ENCODE measurements around the gene FAM240A. TPM values are rescaled to one million over a fixed set of nuclear protein-coding genes. Genes with fewer than 3 reads are reported as not detected.

FAM240A gene
- total and polyA plus RNA-seq, 2 donors (not counting 1 experiment from before 2014, with no cell fraction given) = not detected

DNA sequence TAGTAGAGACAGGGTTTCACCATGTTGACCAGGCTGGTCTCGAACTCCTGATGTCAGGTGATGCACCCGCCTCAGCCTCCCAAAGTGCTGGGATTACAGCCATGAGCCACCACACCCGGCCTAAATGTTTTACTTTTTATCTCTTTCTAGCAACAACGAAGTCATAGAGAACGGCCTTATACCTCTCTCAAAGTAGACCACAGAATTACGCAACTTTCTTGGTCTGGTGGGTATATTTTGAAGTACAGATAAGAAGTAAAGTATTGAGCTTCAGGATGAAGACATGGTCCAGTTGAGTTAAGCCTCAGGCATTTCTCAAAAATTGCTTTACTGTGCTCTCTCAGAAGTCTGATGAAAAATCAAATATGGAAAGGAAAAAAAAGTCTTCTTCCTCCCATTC, 30.6 kb downstream of the FAM240A start:
- H2AFZ ChIP-seq (ENCODE audit: insufficient read depth, low read depth, low read length, poor library complexity, severe bottlenecking) = no peak overlapping the region
- ChIA-PET CTCF (no interaction called here), POLR2A (no interaction called here)
- TF ChIP-seq CTCF (IDR thresholded peaks at IDR 0.05) (no peak), EZH2 (IDR thresholded peaks at IDR 0.05; ENCODE audit: borderline replicate concordance, insufficient read depth, low read depth, low read length, poor library complexity, severe bottlenecking) (no peak)
- H3K9me3 ChIP-seq (ENCODE audit: control extremely low read depth in 1 of 3, control insufficient read depth in 2 of 3, insufficient read depth in 1 of 3, low read length in 2 of 3) = peaks cover 0 to 9% (median 7%) of the 10 kb centered on the region in 3 donors
- H3K4me1 ChIP-seq (ENCODE audit: control insufficient read depth in 2 of 2, insufficient read depth in 2 of 2, low read length in 2 of 2) = no peaks in the 10 kb centered on the region
- H3K9me3 Mint-ChIP-seq (ENCODE audit: insufficient read depth) = peaks cover 11% of the 10 kb centered on the region
- no peak overlapping the region for H3K4me2 ChIP-seq (replicated peaks; ENCODE audit: low read depth, low read length, poor library complexity, severe bottlenecking)
- H3K36me3 ChIP-seq (replicated peaks in 1 of 2; ENCODE audit: control extremely low read depth in 1 of 2, control insufficient read depth in 1 of 2, extremely low read depth in 1 of 2, insufficient read depth in 2 of 2, low read length in 1 of 2) = no peaks in the 10 kb centered on the region
- no peak overlapping the region for H3K27ac Mint-ChIP-seq
- H3K27me3 Mint-ChIP-seq = peaks cover 35% of the 10 kb centered on the region
- H3K79me2 ChIP-seq (ENCODE audit: control insufficient read depth, insufficient read depth, low read length) = no peaks in the 10 kb centered on the region
- H3K4me1 Mint-ChIP-seq = no peaks in the 10 kb centered on the region
- DNase-seq = no peak
- 95% methylated on average over 2 of the region's 6 CpGs for WGBS (ENCODE audit: insufficient coverage)
- no peak overlapping the region for H3K27ac ChIP-seq (ENCODE audit: low read length in 2 of 2)
- no peak overlapping the region for H3K9ac ChIP-seq (ENCODE audit: low read length)
- H3K27me3 ChIP-seq (replicated peaks in 1 of 4; ENCODE audit: control extremely low read depth in 1 of 4, control insufficient read depth in 3 of 4, insufficient read depth in 4 of 4, low read length in 3 of 4) = peaks cover 0 to 3% (median 1%) of the 10 kb centered on the region in 4 experiments
- no peak overlapping the region for H3K4me3 Mint-ChIP-seq
- no peak for ATAC-seq (ENCODE audit: low read depth)
- H4K20me1 ChIP-seq (ENCODE audit: control insufficient read depth, insufficient read depth, low read length, poor library complexity, severe bottlenecking) = no peaks in the 10 kb centered on the region
- no peak overlapping the region for H3K4me3 ChIP-seq (ENCODE audit: control extremely low read depth in 1 of 5, extremely low read depth in 1 of 5, insufficient read depth in 1 of 5, low read depth in 2 of 5, low read length in 4 of 5)
- intact Hi-C loops (cut with micrococcal nuclease) = no loop called here

GRCh38 chr3:46643701-46644100, 31.4 kb downstream of the FAM240A start:
- H2AFZ ChIP-seq (ENCODE audit: insufficient read depth, low read depth, low read length, poor library complexity, severe bottlenecking) = no peak overlapping the region
- DNase-seq (no peak), ATAC-seq (ENCODE audit: low read depth) (no peak)
- H3K4me3 ChIP-seq (ENCODE audit: control extremely low read depth in 1 of 5, extremely low read depth in 1 of 5, insufficient read depth in 1 of 5, low read depth in 2 of 5, low read length in 4 of 5) = no peak overlapping the region
- H3K9ac ChIP-seq (ENCODE audit: low read length) = no peak overlapping the region
- intact Hi-C loops (cut with micrococcal nuclease) = no loop called here
- H3K79me2 ChIP-seq (ENCODE audit: control insufficient read depth, insufficient read depth, low read length) = no peaks in the 10 kb centered on the region
- peaks cover 0 to 3% (median 1%) of the 10 kb centered on the region in 4 experiments for H3K27me3 ChIP-seq (replicated peaks in 1 of 4; ENCODE audit: control extremely low read depth in 1 of 4, control insufficient read depth in 3 of 4, insufficient read depth in 4 of 4, low read length in 3 of 4)
- no peak overlapping the region for H3K4me3 Mint-ChIP-seq
- no peak overlapping the region for H3K27ac Mint-ChIP-seq
- H3K36me3 ChIP-seq (replicated peaks in 1 of 2; ENCODE audit: control extremely low read depth in 1 of 2, control insufficient read depth in 1 of 2, extremely low read depth in 1 of 2, insufficient read depth in 2 of 2, low read length in 1 of 2) = no peaks in the 10 kb centered on the region
- no peaks in the 10 kb centered on the region for H4K20me1 ChIP-seq (ENCODE audit: control insufficient read depth, insufficient read depth, low read length, poor library complexity, severe bottlenecking)
- no peak for TF ChIP-seq EZH2 (IDR thresholded peaks at IDR 0.05; ENCODE audit: borderline replicate concordance, insufficient read depth, low read depth, low read length, poor library complexity, severe bottlenecking)
- no peak for TF ChIP-seq CTCF (IDR thresholded peaks at IDR 0.05)
- ChIA-PET CTCF (no interaction called here), POLR2A (no interaction called here)
- H3K9me3 Mint-ChIP-seq (ENCODE audit: insufficient read depth) = peaks cover 9% of the 10 kb centered on the region
- 80% methylated on average over 1 of the region's 1 CpG for WGBS (ENCODE audit: insufficient coverage)
- H3K27me3 Mint-ChIP-seq = peaks cover 40% of the 10 kb centered on the region
- no peak overlapping the region for H3K27ac ChIP-seq (ENCODE audit: low read length in 2 of 2)
- no peak overlapping the region for H3K4me2 ChIP-seq (replicated peaks; ENCODE audit: low read depth, low read length, poor library complexity, severe bottlenecking)
- H3K9me3 ChIP-seq (ENCODE audit: control extremely low read depth in 1 of 3, control insufficient read depth in 2 of 3, insufficient read depth in 1 of 3, low read length in 2 of 3) = peaks cover 0 to 9% (median 7%) of the 10 kb centered on the region in 3 donors
- H3K4me1 Mint-ChIP-seq = no peaks in the 10 kb centered on the region
- H3K4me1 ChIP-seq (ENCODE audit: control insufficient read depth in 2 of 2, insufficient read depth in 2 of 2, low read length in 2 of 2) = no peaks in the 10 kb centered on the region

Data from B cell (primary cell).